Gastrocnemius medialis (tissue), 4 donors: ENCODE measurements around the gene CCDC178. TPM values are rescaled to one million over a fixed set of nuclear protein-coding genes. Genes with fewer than 3 reads are reported as not detected.
"Not testable (repeated sequence)": the region's sequence is repeated elsewhere in the genome, so short reads cannot be mapped to it uniquely, and the experiment has no call there.

Source experiments
- ATAC-seq, 2 donors: fragments of 150-250 bp; one replicate each; pipeline ENCODE4 v1.9.1; 2016
- DNase-seq, 2 donors: peaks; one replicate each; pipeline ENCODE4 v3.0.0-alpha.2; 2019
- H3K27ac ChIP-seq, 4 donors: fragments of 200-600 bp; sonication (generic); 1 replicate in 1 of 4; 2 replicates in 3 of 4; pipeline ENCODE4 v1.5.1; 2016 to 2018; ENCODE audit warnings: mild to moderate bottlenecking in 2 of 4, moderate library complexity in 1 of 4
- H3K27me3 ChIP-seq, 3 donors: fragments of 200-600 bp; sonication (generic) in 2 of 3; 1 replicate in 1 of 3; 2 replicates in 2 of 3; pipeline versions ENCODE4 v1.5.1 to v1.6.0; 2016 to 2019; ENCODE audit warnings: mild to moderate bottlenecking in 1 of 3, moderate library complexity in 1 of 3
- H3K36me3 ChIP-seq, 2 donors: fragments of 200-600 bp; sonication (generic) in 1 of 2; one replicate each; pipeline ENCODE4 v1.5.1; 2017 to 2018
- H3K4me1 ChIP-seq, 2 donors: fragments of 200-600 bp; sonication (generic) in 1 of 2; one replicate each; pipeline ENCODE4 v1.5.1; 2016 to 2017; ENCODE audit warnings: mild to moderate bottlenecking in 2 of 2
- H3K4me3 ChIP-seq, 4 donors: fragments of 200-600 bp; sonication (generic) in 3 of 4; 1 replicate in 1 of 4; 2 replicates in 3 of 4; pipeline ENCODE4 v1.5.1; 2016 to 2019; ENCODE audit warnings: mild to moderate bottlenecking in 2 of 4
- H3K9me3 ChIP-seq, 3 donors: fragments of 200-600 bp; sonication (generic) in 2 of 3; 1 replicate in 1 of 3; 2 replicates in 2 of 3; pipeline ENCODE4 v1.5.1; 2016 to 2019
- CTCF ChIP-seq, 5 experiments: fragments of 450-650 bp in 3 of 5; fragments of 200-600 bp in 2 of 5; sonication (generic) in 2 of 5; IDR thresholded peaks in 4 of 5; conservative IDR thresholded peaks in 1 of 5; 1 replicate in 4 of 5; 2 replicates in 1 of 5; pipeline ENCODE4 v1.5.1; 2016 to 2019; ENCODE audit warnings: antibody characterized with exemption in 5 of 5, mild to moderate bottlenecking in 3 of 5, moderate library complexity in 3 of 5
- POLR2A ChIP-seq, 2 donors: fragments of 450-650 bp; IDR thresholded peaks; one replicate each; pipeline ENCODE4 v1.6.1; 2017; ENCODE audit warnings: antibody characterized with exemption in 2 of 2, mild to moderate bottlenecking in 2 of 2, moderate library complexity in 2 of 2
- in situ Hi-C, 4 donors: fragments of 200-750 bp; cut with MboI; loops; one replicate each; pipeline versions ENCODE4 v1.15.0 to v1.8.0; 2017; ENCODE audit warnings: low sequenced_read_pairs in 4 of 4
- intact Hi-C: fragments of 100-400 bp; cut with DNase I; formaldehyde crosslinking; loops from one replicate; pipeline ENCODE4 v1.15.1; 2023; ENCODE audit warnings: low total_unique reads
- total RNA-seq, 4 donors: library from RNA; depleted of rRNA; stranded (reverse); fragments of >200 nt; gene quantifications; one replicate each; pipeline versions ENCODE4 v1.1.0 to v1.2.3, GENCODE V29; 2016

Gene CCDC178
- total RNA-seq, 4 donors from 2014 or later = 0.35 TPM; not detected in 3

- Histone ChIP-seq H3K9me3 (no peaks in the 10 kb centered on the region), H3K4me1 (no peaks in the 10 kb centered on the region), H3K27ac (no peak overlapping the region), H3K4me3 (no peak overlapping the region), H3K27me3 (no peaks in the 10 kb centered on the region), H3K36me3 (no peaks in the 10 kb centered on the region)
- intact Hi-C loops = no loop called here
- TF ChIP-seq CTCF (IDR thresholded peaks at IDR 0.05 in 4 of 5, conservative IDR thresholded peaks at IDR 0.05 in 1 of 5) (no peak), POLR2A (IDR thresholded peaks at IDR 0.05) (no peak)
- in situ Hi-C loops = no loop called here
- ATAC-seq = no peak
- DNase-seq = no peak
These were observed 90.3 kb downstream of the CCDC178 start for GRCh38 chr18:33350256-33350655.

GRCh38 chr18:33339733-33340132 is 100.8 kb downstream of the CCDC178 start:
- H3K27ac ChIP-seq, in situ Hi-C loops, H3K9me3 ChIP-seq, ATAC-seq, H3K27me3 ChIP-seq, H3K4me3 ChIP-seq, intact Hi-C loops, DNase-seq, H3K4me1 ChIP-seq, H3K36me3 ChIP-seq: not testable (repeated sequence)

DNA sequence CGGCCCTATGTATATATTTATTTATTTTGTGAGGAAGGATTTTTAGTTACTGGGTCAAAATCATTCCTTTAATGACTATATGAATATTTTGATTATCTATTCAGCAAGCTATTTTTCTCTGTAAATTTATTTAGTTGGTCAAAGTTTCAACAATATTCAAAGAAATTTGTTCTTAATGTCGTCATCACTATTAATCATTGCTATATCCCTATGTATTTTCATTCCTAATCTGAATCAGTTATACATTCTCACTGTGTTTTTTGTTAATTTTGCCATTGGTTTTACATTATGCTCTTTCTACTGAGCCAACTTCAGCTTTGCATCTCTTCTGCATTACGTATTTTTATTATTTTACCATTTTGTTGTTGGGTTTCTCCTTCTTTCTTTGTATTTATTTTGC is 105.7 kb downstream of the CCDC178 start:
- intact Hi-C loops (no loop called here), in situ Hi-C loops (no loop called here)
- TF ChIP-seq CTCF (IDR thresholded peaks at IDR 0.05 in 4 of 5, conservative IDR thresholded peaks at IDR 0.05 in 1 of 5) (no peak), POLR2A (IDR thresholded peaks at IDR 0.05) (no peak)
- H3K4me1 ChIP-seq = no peaks in the 10 kb centered on the region
- no peak overlapping the region for H3K27ac ChIP-seq
- H3K36me3 ChIP-seq = no peaks in the 10 kb centered on the region
- DNase-seq (no peak), ATAC-seq (no peak)
- no peak overlapping the region for H3K4me3 ChIP-seq
- H3K27me3 ChIP-seq = no peaks in the 10 kb centered on the region
- H3K9me3 ChIP-seq = no peaks in the 10 kb centered on the region

- H3K36me3 ChIP-seq = no peaks in the 10 kb centered on the region
- ATAC-seq = no peak
- no peaks in the 10 kb centered on the region for H3K27me3 ChIP-seq
- in situ Hi-C loops = no loop called here
- no peaks in the 10 kb centered on the region for H3K9me3 ChIP-seq
- no peak overlapping the region for H3K27ac ChIP-seq
- TF ChIP-seq CTCF (IDR thresholded peaks at IDR 0.05 in 4 of 5, conservative IDR thresholded peaks at IDR 0.05 in 1 of 5) = no peak
- TF ChIP-seq POLR2A (IDR thresholded peaks at IDR 0.05) = no peak
- no peak overlapping the region for H3K4me3 ChIP-seq
- no peaks in the 10 kb centered on the region for H3K4me1 ChIP-seq
- no peak for DNase-seq
- intact Hi-C loops = no loop called here
These were observed 109.8 kb downstream of the CCDC178 start for GRCh38 chr18:33330711-33331110.

DNA sequence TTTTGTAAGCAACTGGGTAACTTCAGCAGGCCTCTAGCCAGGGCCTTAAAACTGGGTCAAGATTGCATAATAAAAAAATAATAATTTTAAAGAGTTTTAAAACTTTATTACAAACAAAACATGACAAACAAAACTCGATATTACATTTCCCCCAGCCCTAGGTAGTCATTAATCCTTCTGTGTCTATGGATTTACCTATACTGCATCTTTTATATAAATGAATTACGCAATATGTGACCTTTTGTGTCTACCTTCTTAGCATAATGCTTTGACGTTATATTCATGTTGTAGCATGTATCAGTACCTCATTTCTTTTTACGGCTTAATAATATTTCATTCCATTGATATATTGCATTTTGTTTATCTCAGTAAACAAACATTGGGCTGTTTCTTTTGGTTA is 113.5 kb downstream of the CCDC178 start:
- ATAC-seq (no peak), DNase-seq (no peak)
- Histone ChIP-seq H3K27ac (no peak overlapping the region), H3K4me1 (no peaks in the 10 kb centered on the region), H3K9me3 (no peaks in the 10 kb centered on the region), H3K36me3 (no peaks in the 10 kb centered on the region), H3K4me3 (no peak overlapping the region), H3K27me3 (no peaks in the 10 kb centered on the region)
- in situ Hi-C loops = no loop called here
- no peak for TF ChIP-seq CTCF (IDR thresholded peaks at IDR 0.05 in 4 of 5, conservative IDR thresholded peaks at IDR 0.05 in 1 of 5)
- no peak for TF ChIP-seq POLR2A (IDR thresholded peaks at IDR 0.05)
- intact Hi-C loops = no loop called here
